Gastroesophageal sphincter (tissue), 4 donors: ENCODE results near the gene EVI5L. TPM values are rescaled to one million over a fixed set of nuclear protein-coding genes. Genes with fewer than 3 reads are reported as not detected.

Source experiments
- ATAC-seq: fragments of 150-250 bp; one replicate; pipeline ENCODE4 v1.9.1; 2016; ENCODE audit warnings: mild to moderate bottlenecking, moderate library complexity
- H3K27ac ChIP-seq, 4 donors: fragments of 200-600 bp; sonication (generic) in 3 of 4; 1 replicate in 3 of 4; 2 replicates in 1 of 4; pipeline ENCODE4 v1.5.1; 2016 to 2019
- H3K27me3 ChIP-seq: fragments of 200-600 bp; sonication (generic); one replicate; pipeline ENCODE4 v1.5.1; 2019
- H3K36me3 ChIP-seq, 2 donors: fragments of 200-600 bp; sonication (generic); one replicate each; pipeline ENCODE4 v1.5.1; 2019; ENCODE audit warnings: control low read depth in 1 of 2
- H3K4me1 ChIP-seq, 3 donors: fragments of 200-600 bp; sonication (generic); 1 replicate in 2 of 3; 2 replicates in 1 of 3; pipeline ENCODE4 v1.5.1; 2016 to 2019; ENCODE audit warnings: control low read depth in 2 of 3
- H3K4me3 ChIP-seq, 2 donors: fragments of 200-600 bp; sonication (generic); one replicate each; pipeline ENCODE4 v1.5.1; 2019; ENCODE audit warnings: mild to moderate bottlenecking in 1 of 2, moderate library complexity in 1 of 2
- H3K9me3 ChIP-seq, 3 donors: fragments of 200-600 bp; sonication (generic); one replicate each; pipeline ENCODE4 v1.5.1; 2017 to 2019; ENCODE audit warnings: control low read depth in 2 of 3
- CTCF ChIP-seq, 4 experiments: fragments of 200-600 bp in 2 of 4; fragments of 450-650 bp in 2 of 4; sonication (generic) in 1 of 4; IDR thresholded peaks; one replicate each; pipeline ENCODE4 v1.5.1; 2017 to 2019; ENCODE audit warnings: antibody characterized with exemption in 4 of 4, mild to moderate bottlenecking in 2 of 4, moderate library complexity in 2 of 4
- EP300 ChIP-seq: sonication (generic); formaldehyde crosslinking; IDR thresholded peaks from one replicate; pipeline ENCODE4 v1.6.1; 2017; ENCODE audit warnings: antibody characterized with exemption, mild to moderate bottlenecking
- POLR2A ChIP-seq, 2 donors: fragments of 450-650 bp; IDR thresholded peaks; one replicate each; pipeline ENCODE4 v1.6.1; 2017; ENCODE audit warnings: antibody characterized with exemption in 2 of 2, mild to moderate bottlenecking in 2 of 2, moderate library complexity in 1 of 2
- POLR2AphosphoS5 ChIP-seq: sonication (generic); formaldehyde crosslinking; IDR thresholded peaks from one replicate; pipeline ENCODE4 v1.6.1; 2017; ENCODE audit warnings: antibody characterized with exemption
- WGBS, 2 donors: methylation state at CpG; one replicate each; pipeline ENCODE4 v1.1.5; 2018; ENCODE audit warnings: low coverage in 1 of 2; 5-methylcytosine and 5-hydroxymethylcytosine counted together
- total RNA-seq, 4 donors: library from RNA; depleted of rRNA; stranded (reverse); fragments of >200 nt; gene quantifications; one replicate each; pipeline ENCODE4 v1.1.0, GENCODE V29; 2016

The EVI5L gene
- total RNA-seq, 4 donors from 2014 or later = 17.3 to 46.3 (median 22.2) TPM

DNA sequence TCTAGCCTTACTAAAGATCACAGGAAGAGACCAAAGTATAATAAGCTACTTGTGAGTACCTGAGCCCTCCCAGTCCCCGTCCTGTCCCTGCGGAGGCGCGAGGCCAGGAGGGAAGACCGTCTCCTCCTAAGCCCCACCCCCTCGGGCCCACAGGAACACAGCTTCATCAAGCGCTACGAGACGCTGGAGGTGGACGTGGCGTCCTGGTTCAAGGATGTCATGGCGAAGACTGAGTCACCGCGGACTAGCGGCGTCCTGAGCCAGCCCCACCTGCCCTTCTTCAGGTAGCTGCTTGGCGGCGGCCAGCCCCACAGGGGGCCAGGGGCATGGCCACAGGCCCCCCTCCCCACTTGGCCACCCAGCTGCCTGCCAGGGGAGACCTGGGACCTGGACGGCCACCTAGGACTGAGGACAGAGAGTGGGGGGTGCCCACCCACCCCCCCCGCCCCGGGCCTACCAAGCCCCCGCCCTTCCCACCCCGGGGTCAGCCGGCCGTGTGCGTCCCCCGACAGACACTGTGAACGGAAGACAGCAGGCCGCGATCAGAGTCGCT lies 82.2 kb downstream of the EVI5L start:
- H3K27me3 ChIP-seq = peaks cover 32% of the 10 kb centered on the region
- no peak for ATAC-seq
- no peak overlapping the region for H3K4me3 ChIP-seq
- TF ChIP-seq CTCF (IDR thresholded peaks at IDR 0.05) = no peak
- no peak for TF ChIP-seq POLR2AphosphoS5
- TF ChIP-seq POLR2A (IDR thresholded peaks at IDR 0.05) = no peak
- TF ChIP-seq EP300 = no peak
- WGBS, 2 donors = no CpG with 5 or more reads among the region's 31 CpGs
- H3K27ac ChIP-seq = no peak overlapping the region
- peaks cover 0 to 39% (median 16%) of the 10 kb centered on the region in 3 donors for H3K4me1 ChIP-seq
- H3K9me3 ChIP-seq = no peaks in the 10 kb centered on the region
- H3K36me3 ChIP-seq = peaks cover 0 to 67% of the 10 kb centered on the region in 2 donors

GRCh38 chr19:7912697-7913564 lies 82.9 kb downstream of the EVI5L start:
- Histone ChIP-seq H3K4me1 (peaks cover 0 to 39% (median 20%) of the 10 kb centered on the region in 3 donors), H3K27ac (no peak overlapping the region), H3K27me3 (peaks cover 39% of the 10 kb centered on the region), H3K9me3 (no peaks in the 10 kb centered on the region), H3K4me3 (no peak overlapping the region), H3K36me3 (peaks cover 0 to 59% of the 10 kb centered on the region in 2 donors)
- WGBS, 2 donors = 93 to 96% methylated on average over 10 to 19 of the region's 39 CpGs
- no peak for ATAC-seq
- TF ChIP-seq POLR2AphosphoS5 (no peak), EP300 (no peak), POLR2A (IDR thresholded peaks at IDR 0.05) (no peak)

DNA sequence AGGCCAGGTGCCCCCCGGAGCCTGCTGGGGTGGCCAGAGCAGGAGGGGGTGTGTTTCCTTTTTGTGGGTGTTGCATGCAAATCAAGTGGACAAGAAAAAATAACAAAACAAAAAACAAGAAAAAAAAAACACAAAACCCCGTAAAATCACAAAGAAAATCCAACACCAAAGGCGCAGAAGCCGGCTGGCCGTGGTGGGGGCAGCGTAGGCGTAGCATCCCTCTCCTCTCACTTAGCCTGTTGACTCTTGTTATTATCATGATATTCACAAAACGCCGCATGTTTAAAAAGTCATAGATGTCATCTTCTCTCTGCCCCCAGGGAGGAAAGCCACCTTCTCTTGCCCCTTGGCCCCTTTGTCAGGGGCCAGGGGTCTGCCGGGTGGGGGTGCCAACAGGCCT lies 83.6 kb downstream of the EVI5L start:
- H3K4me1 ChIP-seq = peaks cover 0 to 39% (median 22%) of the 10 kb centered on the region in 3 donors
- ATAC-seq = no peak
- no peaks in the 10 kb centered on the region for H3K9me3 ChIP-seq
- no peak for TF ChIP-seq CTCF (IDR thresholded peaks at IDR 0.05)
- TF ChIP-seq POLR2A (IDR thresholded peaks at IDR 0.05) = no peak
- no peak for TF ChIP-seq POLR2AphosphoS5
- TF ChIP-seq EP300 = no peak
- H3K27ac ChIP-seq = no peak overlapping the region
- H3K36me3 ChIP-seq = peaks cover 0 to 53% of the 10 kb centered on the region in 2 donors
- no peak overlapping the region for H3K4me3 ChIP-seq
- peaks cover 46% of the 10 kb centered on the region for H3K27me3 ChIP-seq
- WGBS, 2 donors = 81 to 90% methylated on average over 9 of the region's 10 CpGs

DNA sequence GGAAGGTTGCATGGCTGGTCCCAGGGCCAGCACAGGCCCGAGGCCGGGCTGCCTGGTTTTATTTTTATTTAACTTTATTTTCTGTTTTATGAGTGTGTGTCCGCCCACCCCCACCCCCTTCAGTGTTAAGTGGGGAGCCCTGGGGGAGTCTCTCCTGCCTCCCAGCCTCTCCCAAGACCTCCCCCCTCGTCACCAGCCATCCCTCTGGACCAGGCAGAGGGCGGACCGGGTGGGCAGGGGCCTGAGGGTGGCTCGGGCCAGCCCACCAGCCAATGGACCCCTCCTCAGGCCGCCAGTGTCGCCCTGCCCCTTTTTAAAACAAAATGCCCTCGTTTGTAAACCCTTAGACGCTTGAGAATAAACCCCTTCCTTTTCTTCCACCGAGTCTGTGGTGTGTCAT lies 84.1 kb downstream of the EVI5L start:
- H3K27me3 ChIP-seq = peaks cover 50% of the 10 kb centered on the region
- no peaks in the 10 kb centered on the region for H3K9me3 ChIP-seq
- H3K36me3 ChIP-seq = peaks cover 0 to 49% of the 10 kb centered on the region in 2 donors
- peaks cover 0 to 39% (median 23%) of the 10 kb centered on the region in 3 donors for H3K4me1 ChIP-seq
- H3K27ac ChIP-seq = no peak overlapping the region
- ATAC-seq = no peak
- TF ChIP-seq CTCF (IDR thresholded peaks at IDR 0.05) (no peak), POLR2AphosphoS5 (no peak), POLR2A (IDR thresholded peaks at IDR 0.05) (no peak), EP300 (no peak)
- H3K4me3 ChIP-seq = no peak overlapping the region
- WGBS, 2 donors = 35 to 50% methylated on average over 3 to 10 of the region's 12 CpGs

Other genes with a start within 250 kb of the EVI5L start
- 1 to 10 TPM in 1 of 4 donors, under 1 TPM in 1, not detected in 2; 0.46 to 2.1 TPM for gene CAMSAP3, start 234.4 kb upstream of the EVI5L start, total RNA-seq
- gene XAB2, start 200.7 kb upstream of the EVI5L start, total RNA-seq = 10 to 100 TPM; 36.7 to 50.6 (median 42.5) TPM
- gene PET100, start 200.4 kb upstream of the EVI5L start, total RNA-seq = 10 to 100 TPM; 12.0 to 26.8 (median 17.8) TPM
- not detected for gene PCP2, start 196.5 kb upstream of the EVI5L start, total RNA-seq
- gene STXBP2, start 193.1 kb upstream of the EVI5L start, total RNA-seq = 10 to 100 TPM in 3 of 4 donors, 1 to 10 TPM in 1; 4.4 to 16.9 (median 14.1) TPM
- not detected for gene RETN, start 161.2 kb upstream of the EVI5L start, total RNA-seq
- gene MCEMP1, start 153.1 kb upstream of the EVI5L start, total RNA-seq = 1 to 10 TPM in 1 of 4 donors, under 1 TPM in 2, not detected in 1; 0.67 to 1.2 (median 0.96) TPM
- gene TRAPPC5, start 149.4 kb upstream of the EVI5L start, total RNA-seq = 10 to 100 TPM; 56.0 to 69.0 (median 64.0) TPM
- gene FCER2, start 128.1 kb upstream of the EVI5L start, total RNA-seq = 1 to 10 TPM in 1 of 4 donors, not detected in 3; 1.2 TPM
- gene CLEC4G, start 98.1 kb upstream of the EVI5L start, total RNA-seq = 1 to 10 TPM in 3 of 4 donors, not detected in 1; 1.1 to 6.8 (median 5.5) TPM
- gene CD209, start 82.7 kb upstream of the EVI5L start, total RNA-seq = 10 to 100 TPM in 2 of 4 donors, 1 to 10 TPM in 1, under 1 TPM in 1; 0.78 to 11.4 (median 8.0) TPM
- gene CLEC4M, start 67.0 kb upstream of the EVI5L start, total RNA-seq = not detected
- not detected for gene PRR36, start 44.2 kb downstream of the EVI5L start, total RNA-seq
- under 1 TPM; 0.13 to 0.32 (median 0.29) TPM for gene LRRC8E, start 58.3 kb downstream of the EVI5L start, total RNA-seq
- gene MAP2K7, start 73.7 kb downstream of the EVI5L start, total RNA-seq = 10 to 100 TPM; 13.9 to 23.4 (median 17.9) TPM
- gene TGFBR3L, start 84.6 kb downstream of the EVI5L start, total RNA-seq = 1 to 10 TPM; 2.8 to 8.5 (median 5.4) TPM
- gene SNAPC2, start 90.1 kb downstream of the EVI5L start, total RNA-seq = 10 to 100 TPM; 29.5 to 37.7 (median 33.4) TPM
- gene CTXN1, start 95.9 kb downstream of the EVI5L start, total RNA-seq = 10 to 100 TPM; 18.3 to 33.3 (median 26.4) TPM
- gene TIMM44, start 113.4 kb downstream of the EVI5L start, total RNA-seq = 100 to 1,000 TPM in 1 of 4 donors, 10 to 100 TPM in 3; 65.7 to 108 (median 86.4) TPM
- 10 to 100 TPM; 30.8 to 62.5 (median 34.6) TPM for gene ELAVL1, start 175.4 kb downstream of the EVI5L start, total RNA-seq
- gene CCL25, start 222.5 kb downstream of the EVI5L start, total RNA-seq = not detected